ENCODE results near the gene BMP6.

DNA sequence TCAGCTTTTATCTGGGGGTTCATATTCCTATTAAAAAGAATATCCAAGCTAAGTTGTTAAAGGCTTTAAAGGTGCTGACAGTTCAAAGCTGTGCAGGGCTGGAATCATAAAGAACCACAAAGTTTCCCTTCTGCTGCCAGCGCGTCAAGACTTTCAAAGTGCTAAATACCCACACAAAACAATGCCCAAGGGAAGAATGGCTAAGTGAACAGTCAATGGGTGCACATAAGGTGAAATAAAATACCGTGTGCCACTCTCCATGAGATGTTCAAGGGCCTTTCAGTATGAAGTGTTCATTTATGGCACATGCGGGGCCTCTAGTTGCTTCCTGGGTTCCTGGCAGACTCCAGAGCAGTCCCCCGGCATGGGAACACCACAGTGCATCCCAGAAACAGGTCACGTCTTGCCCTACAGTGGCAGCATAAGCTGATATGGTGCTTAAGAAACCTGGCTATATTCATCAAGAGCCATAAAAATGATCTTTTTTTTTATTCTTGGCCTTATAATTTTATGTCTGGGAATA lies 170.6 kb downstream of the BMP6 start:
- TF ChIP-seq POLR2A (IDR thresholded peaks at IDR 0.05) = no peak
- TF ChIP-seq, protein P1, sequence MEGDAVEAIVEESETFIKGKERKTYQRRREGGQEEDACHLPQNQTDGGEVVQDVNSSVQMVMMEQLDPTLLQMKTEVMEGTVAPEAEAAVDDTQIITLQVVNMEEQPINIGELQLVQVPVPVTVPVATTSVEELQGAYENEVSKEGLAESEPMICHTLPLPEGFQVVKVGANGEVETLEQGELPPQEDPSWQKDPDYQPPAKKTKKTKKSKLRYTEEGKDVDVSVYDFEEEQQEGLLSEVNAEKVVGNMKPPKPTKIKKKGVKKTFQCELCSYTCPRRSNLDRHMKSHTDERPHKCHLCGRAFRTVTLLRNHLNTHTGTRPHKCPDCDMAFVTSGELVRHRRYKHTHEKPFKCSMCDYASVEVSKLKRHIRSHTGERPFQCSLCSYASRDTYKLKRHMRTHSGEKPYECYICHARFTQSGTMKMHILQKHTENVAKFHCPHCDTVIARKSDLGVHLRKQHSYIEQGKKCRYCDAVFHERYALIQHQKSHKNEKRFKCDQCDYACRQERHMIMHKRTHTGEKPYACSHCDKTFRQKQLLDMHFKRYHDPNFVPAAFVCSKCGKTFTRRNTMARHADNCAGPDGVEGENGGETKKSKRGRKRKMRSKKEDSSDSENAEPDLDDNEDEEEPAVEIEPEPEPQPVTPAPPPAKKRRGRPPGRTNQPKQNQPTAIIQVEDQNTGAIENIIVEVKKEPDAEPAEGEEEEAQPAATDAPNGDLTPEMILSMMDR (IDR thresholded peaks at IDR 0.05) = no peak
